Thymus (tissue), 11 donors: ENCODE data around the gene CX3CR1. TPM values are rescaled to one million over a fixed set of nuclear protein-coding genes. Genes with fewer than 3 reads are reported as not detected.

Source experiments
- DNase-seq, 9 donors: peaks; one replicate each; pipeline ENCODE4 v3.0.0-alpha.2; 2013; ENCODE audit warnings: low spot score in 9 of 9, low read depth in 6 of 9, missing footprints in 1 of 9
- H3K27ac ChIP-seq, 2 donors: one replicate each; pipeline ENCODE4 v1.5.1; 2013; ENCODE audit warnings: control low read depth in 1 of 2, low read depth in 1 of 2, low read length in 1 of 2, mild to moderate bottlenecking in 1 of 2, moderate library complexity in 1 of 2
- H3K27me3 ChIP-seq, 2 donors: one replicate each; pipeline ENCODE4 v1.5.1; 2013; ENCODE audit warnings: low read length in 1 of 2; ENCODE audit not compliant: control insufficient read depth in 2 of 2, insufficient read depth in 1 of 2
- H3K36me3 ChIP-seq, 2 donors: one replicate each; pipeline ENCODE4 v1.5.1; 2013; ENCODE audit warnings: low read length in 1 of 2, mild to moderate bottlenecking in 1 of 2, moderate library complexity in 1 of 2; ENCODE audit not compliant: control insufficient read depth in 2 of 2, insufficient read depth in 2 of 2
- H3K4me1 ChIP-seq, 2 donors: one replicate each; pipeline ENCODE4 v1.5.1; 2013; ENCODE audit warnings: low read length in 2 of 2; ENCODE audit not compliant: control insufficient read depth in 2 of 2, insufficient read depth in 2 of 2
- H3K4me3 ChIP-seq, 2 donors: one replicate each; pipeline ENCODE4 v1.5.1; 2013; ENCODE audit warnings: low read length in 2 of 2, control low read depth in 1 of 2, mild to moderate bottlenecking in 1 of 2
- H3K9me3 ChIP-seq, 2 donors: one replicate each; pipeline ENCODE4 v1.5.1; 2013; ENCODE audit warnings: low read length in 1 of 2, mild to moderate bottlenecking in 1 of 2; ENCODE audit not compliant: control insufficient read depth in 2 of 2, insufficient read depth in 1 of 2
- WGBS: extraction: QIAGEN DNeasy Blood & Tissue Kit; methylation state at CpG from one replicate; pipeline ENCODE4 v1.1.7; 2013; 5-methylcytosine and 5-hydroxymethylcytosine counted together
- polyA plus RNA-seq: library from polyadenylated mRNA; stranded (reverse); fragments of 200-250 nt; gene quantifications from one replicate; pipeline ENCODE4 v1.2.3, GENCODE V29; 2013
- total RNA-seq: library from RNA; stranded (reverse); fragments of 120-200 nt; gene quantifications from one replicate; pipeline ENCODE4 v1.2.4, GENCODE V29; 2013
- donor health status: healthy.

The CX3CR1 gene
- total and polyA plus RNA-seq, 2 donors, result 0.55 to 2.3 TPM

GRCh38 chr3:39275963-39276593, 3.8 kb downstream of the CX3CR1 start:
- H3K4me3 ChIP-seq, result no peak overlapping the region
- 96% methylated on average over 3 of the region's 3 CpGs for WGBS
- peaks cover 12 to 31% of the 10 kb centered on the region in 2 donors for H3K4me1 ChIP-seq
- H3K9me3 ChIP-seq, result no peaks in the 10 kb centered on the region
- DNase-seq, result no peak
- H3K36me3 ChIP-seq, result no peaks in the 10 kb centered on the region
- H3K27ac ChIP-seq, result no peak overlapping the region
- H3K27me3 ChIP-seq, result no peaks in the 10 kb centered on the region

- Histone ChIP-seq H3K27me3 (no peaks in the 10 kb centered on the region), H3K4me1 (peaks cover 15 to 33% of the 10 kb centered on the region in 2 donors), H3K4me3 (no peak overlapping the region), H3K36me3 (no peaks in the 10 kb centered on the region), H3K9me3 (no peaks in the 10 kb centered on the region), H3K27ac (no peak overlapping the region)
- no peak for DNase-seq
- WGBS, result 94% methylated on average over 3 of the region's 3 CpGs
Observed at GRCh38 chr3:39275052-39275451, 4.8 kb downstream of the CX3CR1 start.

- Histone ChIP-seq H3K9me3 (no peaks in the 10 kb centered on the region), H3K36me3 (no peaks in the 10 kb centered on the region), H3K27me3 (no peaks in the 10 kb centered on the region), H3K27ac (no peak overlapping the region), H3K4me3 (no peak overlapping the region), H3K4me1 (peaks cover 30 to 46% of the 10 kb centered on the region in 2 donors)
- WGBS, result 93% methylated on average over 3 of the region's 3 CpGs
- DNase-seq, result no peak
Observed at GRCh38 chr3:39273119-39273518, 6.7 kb downstream of the CX3CR1 start.

- 64% methylated on average over 2 of the region's 2 CpGs for WGBS
- Histone ChIP-seq H3K27me3 (no peaks in the 10 kb centered on the region), H3K9me3 (no peaks in the 10 kb centered on the region), H3K36me3 (no peaks in the 10 kb centered on the region), H3K27ac (no peak overlapping the region), H3K4me1 (peaks cover 32 to 49% of the 10 kb centered on the region in 2 donors), H3K4me3 (no peak overlapping the region)
- no peak for DNase-seq
Observed at GRCh38 chr3:39272191-39272590, 7.6 kb downstream of the CX3CR1 start.

GRCh38 chr3:39271363-39271914, 8.4 kb downstream of the CX3CR1 start:
- Histone ChIP-seq H3K27ac (no peak overlapping the region), H3K4me1 (peaks cover 36 to 53% of the 10 kb centered on the region in 2 donors), H3K27me3 (no peaks in the 10 kb centered on the region), H3K9me3 (no peaks in the 10 kb centered on the region), H3K4me3 (no peak overlapping the region), H3K36me3 (no peaks in the 10 kb centered on the region)
- 86% methylated on average over 6 of the region's 6 CpGs for WGBS
- DNase-seq, result no peak

GRCh38 chr3:39269528-39269927, 10.3 kb downstream of the CX3CR1 start:
- Histone ChIP-seq H3K27ac (no peak overlapping the region), H3K4me3 (no peak overlapping the region)
- 82% methylated on average over 4 of the region's 4 CpGs for WGBS

GRCh38 chr3:39268549-39268900, 11.3 kb downstream of the CX3CR1 start:
- Histone ChIP-seq H3K27ac (peak overlapping the region in 1 of 2 donors; percentile 60), H3K27me3 (no peaks in the 10 kb centered on the region), H3K36me3 (no peaks in the 10 kb centered on the region), H3K4me3 (no peak overlapping the region), H3K4me1 (peaks cover 60 to 80% of the 10 kb centered on the region in 2 donors), H3K9me3 (no peaks in the 10 kb centered on the region)
- no peak for DNase-seq
- 95% methylated on average over 7 of the region's 7 CpGs for WGBS

More at GRCh38 chr3:39269528-39269927, 10.3 kb downstream of the CX3CR1 start:
- Histone ChIP-seq H3K4me1 (peaks cover 53 to 71% of the 10 kb centered on the region in 2 donors), H3K36me3 (no peaks in the 10 kb centered on the region), H3K9me3 (no peaks in the 10 kb centered on the region), H3K27me3 (no peaks in the 10 kb centered on the region)
- no peak for DNase-seq

- Histone ChIP-seq H3K36me3 (no peaks in the 10 kb centered on the region), H3K27me3 (no peaks in the 10 kb centered on the region), H3K4me3 (no peak overlapping the region), H3K9me3 (no peaks in the 10 kb centered on the region), H3K4me1 (peaks cover 62 to 84% of the 10 kb centered on the region in 2 donors), H3K27ac (peak overlapping the region in 1 of 2 donors; percentile 60)
- peak in 7 of 9 donors; percentile 51 to 90 (median 73) for DNase-seq
- 32% methylated on average over 15 of the region's 15 CpGs for WGBS
Observed at GRCh38 chr3:39267631-39268548, 11.9 kb downstream of the CX3CR1 start.

GRCh38 chr3:39264053-39264452, 15.8 kb downstream of the CX3CR1 start:
- Histone ChIP-seq H3K27me3 (no peaks in the 10 kb centered on the region), H3K4me1 (peaks cover 62 to 77% of the 10 kb centered on the region in 2 donors), H3K36me3 (no peaks in the 10 kb centered on the region), H3K9me3 (no peaks in the 10 kb centered on the region), H3K4me3 (peak overlapping the region in 1 of 2 donors; percentile 22), H3K27ac (peak overlapping the region in 1 of 2 donors; percentile 48)
- peak in 6 of 9 donors; percentile 38 to 84 (median 60) for DNase-seq
- 18% methylated on average over 3 of the region's 3 CpGs for WGBS
